PC-3 (cell line): ENCODE measurements around the gene ATF1. TPM values are rescaled to one million over a fixed set of nuclear protein-coding genes. Genes with fewer than 3 reads are reported as not detected.

Experiments
- ATAC-seq: fragments of 200-7000 bp; cut with Tn5 transposase; 2 replicates; pipeline ENCODE4 v1.9.1; 2020; ENCODE audit warnings: mild to moderate bottlenecking, moderate library complexity
- BruUV-seq: library from RNA; stranded (reverse); fragments of 400-500 nt; replicated peaks from 2 replicates; lab custom pipeline; 2021; lab: Mats Ljungman, UMichigan
- CTCF ChIA-PET: fragments of 300-600 bp; sonication (Branson Sonifier 250); formaldehyde crosslinking; loops from one replicate; lab custom pipeline; 2022; ENCODE audit warnings: antibody characterized with exemption; lab: Charles Lee
- POLR2A ChIA-PET: fragments of 300-600 bp; sonication (Branson Sonifier 250); formaldehyde crosslinking; loops from one replicate; lab custom pipeline; 2022; ENCODE audit warnings: antibody characterized with exemption; ENCODE audit not compliant: unreplicated experiment; lab: Charles Lee
- DNase-seq: peaks from one replicate; pipeline ENCODE4 v3.0.0-alpha.2; 2015
- H2AFZ ChIP-seq: fragments of 300-600 bp; sonication (generic); 2 replicates; pipeline ENCODE4 v1.6.0; 2016; ENCODE audit warnings: antibody characterized with exemption, low read length
- H3F3A ChIP-seq: fragments of 300-600 bp; sonication (generic); one replicate; pipeline ENCODE4 v1.6.0; 2017; ENCODE audit warnings: antibody characterized with exemption, low read length, control low read depth, mild to moderate bottlenecking; ENCODE audit not compliant: unreplicated experiment
- H3K27ac ChIP-seq: fragments of 300-600 bp; sonication (generic); 2 replicates; pipeline ENCODE4 v1.5.1; 2016; ENCODE audit warnings: mild to moderate bottlenecking, low read length
- H3K27me3 ChIP-seq: fragments of 300-600 bp; sonication (generic); 2 replicates; pipeline ENCODE4 v1.6.1; 2016; ENCODE audit warnings: low read length, mixed read lengths
- H3K36me3 ChIP-seq: fragments of 300-600 bp; sonication (generic); 2 replicates; pipeline ENCODE4 v1.6.1; 2016; ENCODE audit warnings: low read depth, mixed run types, low read length, mixed read lengths
- H3K4me1 ChIP-seq: fragments of 300-600 bp; sonication (generic); 2 replicates; pipeline ENCODE4 v1.5.1; 2016; ENCODE audit warnings: low read length; ENCODE audit not compliant: insufficient read depth
- H3K4me2 ChIP-seq: fragments of 300-600 bp; sonication (generic); 2 replicates; pipeline ENCODE4 v1.6.0; 2016; ENCODE audit warnings: low read length
- H3K4me3 ChIP-seq: fragments of 300-600 bp; sonication (generic); 2 replicates; pipeline ENCODE4 v1.5.1; 2016; ENCODE audit warnings: mild to moderate bottlenecking, low read length, mixed read lengths
- H3K79me2 ChIP-seq: fragments of 300-600 bp; sonication (generic); 2 replicates; pipeline ENCODE4 v1.6.1; 2017; ENCODE audit warnings: low read length, mixed read lengths
- H3K9ac ChIP-seq: fragments of 300-600 bp; sonication (generic); 2 replicates; pipeline ENCODE4 v1.6.0; 2016; ENCODE audit warnings: mild to moderate bottlenecking, low read length
- H3K9me2 ChIP-seq: fragments of 300-600 bp; sonication (generic); replicated peaks from 2 replicates; pipeline ENCODE4 v1.6.1; 2016; ENCODE audit warnings: mixed run types, low read length, mixed read lengths
- H3K9me3 ChIP-seq: fragments of 300-600 bp; sonication (generic); 2 replicates; pipeline ENCODE4 v1.6.1; 2016; ENCODE audit warnings: low read length, mixed read lengths
- H4K20me1 ChIP-seq: fragments of 300-600 bp; sonication (generic); 2 replicates; pipeline ENCODE4 v1.6.1; 2016; ENCODE audit warnings: low read length, mixed read lengths
- EZH2 ChIP-seq: fragments of 300-600 bp; sonication (generic); IDR thresholded peaks from one replicate; pipeline ENCODE4 v1.6.1; 2017; ENCODE audit warnings: antibody characterized with exemption, mild to moderate bottlenecking, low read length; ENCODE audit not compliant: unreplicated experiment
- EZH2phosphoT487 ChIP-seq: fragments of 300-600 bp; sonication (generic); IDR thresholded peaks from 2 replicates; pipeline ENCODE4 v1.6.1; 2018; ENCODE audit warnings: mild to moderate bottlenecking, antibody characterized with exemption, low read length, borderline replicate concordance
- intact Hi-C: fragments of 100-400 bp; cut with micrococcal nuclease; formaldehyde crosslinking; loops from 2 replicates; pipeline ENCODE4 v1.9.0; 2023
- total RNA-seq: library from RNA; depleted of rRNA; stranded (reverse); fragments of >200 nt; gene quantifications from 2 replicates; pipeline ENCODE4 v1.2.3, GENCODE V29; 2014
- TF ChIP-seq, protein P1 (sequence below): fragments of 300-600 bp; sonication (generic); conservative IDR thresholded peaks from 2 replicates; pipeline ENCODE4 v1.5.1; 2017; ENCODE audit warnings: antibody characterized with exemption, low read depth, mild to moderate bottlenecking, low read length

Gene ATF1
- total RNA-seq, 1 experiment from 2014 or later, result 67.2 TPM

DNA sequence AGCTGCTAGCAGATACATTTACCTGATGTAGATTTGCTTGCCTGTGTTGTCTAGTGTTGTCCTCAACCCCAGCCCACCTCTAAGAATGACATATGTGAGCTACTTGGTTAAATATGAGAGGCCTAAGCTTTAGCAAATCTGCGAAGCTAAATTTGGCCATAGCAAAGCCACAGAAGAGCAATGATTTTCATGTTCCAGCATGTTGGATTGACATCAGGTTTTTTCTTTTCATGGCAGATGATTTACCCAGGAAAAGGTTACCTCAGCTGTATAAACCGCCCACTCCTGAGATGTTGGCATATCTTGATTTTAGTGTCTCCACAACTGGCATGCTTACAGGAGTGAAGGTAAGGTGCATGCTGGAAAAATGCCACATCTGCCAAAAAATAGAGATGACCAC, 36.4 kb upstream of the ATF1 start:
- intact Hi-C loops, result no loop called here
- POLR2A ChIA-PET, result no interaction called here
- Histone ChIP-seq H3K9me3 (no peaks in the 10 kb centered on the region), H3K36me3 (peaks cover 65% of the 10 kb centered on the region), H3K4me2 (no peak overlapping the region), H4K20me1 (no peaks in the 10 kb centered on the region), H2AFZ (no peak overlapping the region), H3K9ac (no peak overlapping the region), H3K4me3 (no peak overlapping the region), H3F3A (no peaks in the 10 kb centered on the region), H3K27ac (no peak overlapping the region), H3K4me1 (peaks cover 7% of the 10 kb centered on the region), H3K9me2 (no peaks in the 10 kb centered on the region), H3K27me3 (no peaks in the 10 kb centered on the region), H3K79me2 (no peaks in the 10 kb centered on the region)
- no TSS peak for BruUV-seq
- no peak for DNase-seq
- ATAC-seq, result no peak
- CTCF ChIA-PET, result no interaction called here
- TF ChIP-seq EZH2, result no peak
- TF ChIP-seq, protein P1, sequence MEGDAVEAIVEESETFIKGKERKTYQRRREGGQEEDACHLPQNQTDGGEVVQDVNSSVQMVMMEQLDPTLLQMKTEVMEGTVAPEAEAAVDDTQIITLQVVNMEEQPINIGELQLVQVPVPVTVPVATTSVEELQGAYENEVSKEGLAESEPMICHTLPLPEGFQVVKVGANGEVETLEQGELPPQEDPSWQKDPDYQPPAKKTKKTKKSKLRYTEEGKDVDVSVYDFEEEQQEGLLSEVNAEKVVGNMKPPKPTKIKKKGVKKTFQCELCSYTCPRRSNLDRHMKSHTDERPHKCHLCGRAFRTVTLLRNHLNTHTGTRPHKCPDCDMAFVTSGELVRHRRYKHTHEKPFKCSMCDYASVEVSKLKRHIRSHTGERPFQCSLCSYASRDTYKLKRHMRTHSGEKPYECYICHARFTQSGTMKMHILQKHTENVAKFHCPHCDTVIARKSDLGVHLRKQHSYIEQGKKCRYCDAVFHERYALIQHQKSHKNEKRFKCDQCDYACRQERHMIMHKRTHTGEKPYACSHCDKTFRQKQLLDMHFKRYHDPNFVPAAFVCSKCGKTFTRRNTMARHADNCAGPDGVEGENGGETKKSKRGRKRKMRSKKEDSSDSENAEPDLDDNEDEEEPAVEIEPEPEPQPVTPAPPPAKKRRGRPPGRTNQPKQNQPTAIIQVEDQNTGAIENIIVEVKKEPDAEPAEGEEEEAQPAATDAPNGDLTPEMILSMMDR, result no peak
- no peak for TF ChIP-seq EZH2phosphoT487

DNA sequence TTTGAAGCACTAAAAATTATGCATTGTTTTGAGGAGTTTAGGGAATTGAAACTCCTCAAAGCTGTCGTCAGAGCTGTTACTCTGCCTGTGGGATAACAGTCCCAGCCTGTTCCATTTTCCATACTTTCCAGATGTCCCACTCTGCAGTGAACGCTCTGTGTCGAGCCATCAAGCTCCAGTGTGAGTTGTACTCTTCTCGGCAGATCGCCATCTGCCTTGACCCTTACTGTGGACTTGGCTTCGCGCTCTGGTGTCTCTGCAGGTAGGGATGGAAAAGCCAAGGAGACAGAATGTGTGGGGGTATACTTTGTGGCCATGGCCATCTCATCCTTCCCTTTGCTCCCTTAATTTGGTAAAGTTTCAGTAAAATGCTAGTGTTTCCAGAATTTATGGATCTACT, 35.5 kb upstream of the ATF1 start:
- Histone ChIP-seq H3K36me3 (peaks cover 60% of the 10 kb centered on the region), H2AFZ (no peak overlapping the region), H3K4me1 (peaks cover 16% of the 10 kb centered on the region), H3K27ac (no peak overlapping the region), H3K4me3 (no peak overlapping the region), H3K9me2 (no peaks in the 10 kb centered on the region), H3K9ac (no peak overlapping the region), H3K4me2 (no peak overlapping the region), H4K20me1 (no peaks in the 10 kb centered on the region), H3K79me2 (no peaks in the 10 kb centered on the region), H3K27me3 (no peaks in the 10 kb centered on the region), H3F3A (no peaks in the 10 kb centered on the region), H3K9me3 (no peaks in the 10 kb centered on the region)
- DNase-seq (no peak), ATAC-seq (no peak)
- intact Hi-C loops, result no loop called here
- POLR2A ChIA-PET, result no interaction called here
- TF ChIP-seq, protein P1, result no peak
- TF ChIP-seq EZH2phosphoT487, result no peak
- TF ChIP-seq EZH2, result no peak
- BruUV-seq, result no TSS peak
- CTCF ChIA-PET, result no interaction called here

DNA sequence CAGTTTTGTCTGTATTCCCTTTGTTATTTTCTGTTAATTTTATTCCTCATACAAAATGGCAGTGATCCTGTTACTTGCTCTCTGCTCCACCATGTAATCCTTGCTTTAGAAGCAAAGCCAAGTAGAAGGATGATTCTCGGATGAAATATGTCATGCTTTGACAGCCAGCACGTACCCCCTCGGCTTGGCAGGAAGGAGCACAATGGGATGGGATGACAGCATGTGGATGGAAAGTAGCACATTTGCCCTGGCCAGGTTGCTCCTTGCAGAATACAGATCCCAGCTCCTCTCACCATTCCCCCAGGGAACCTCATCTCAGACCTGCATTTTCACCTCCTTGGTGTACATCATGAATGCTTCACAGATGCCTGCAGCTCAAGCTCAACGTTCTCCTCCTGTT, 35.1 kb upstream of the ATF1 start:
- no TSS peak for BruUV-seq
- H3K27me3 ChIP-seq, result no peaks in the 10 kb centered on the region
- no peak for ATAC-seq
- H3K36me3 ChIP-seq, result peaks cover 61% of the 10 kb centered on the region
- H3K79me2 ChIP-seq, result no peaks in the 10 kb centered on the region
- H3K9ac ChIP-seq, result no peak overlapping the region
- H3K27ac ChIP-seq, result no peak overlapping the region
- POLR2A ChIA-PET, result no interaction called here
- peaks cover 17% of the 10 kb centered on the region for H3K4me1 ChIP-seq
- no peak overlapping the region for H3K4me2 ChIP-seq
- DNase-seq, result no peak
- intact Hi-C loops, result no loop called here
- no peaks in the 10 kb centered on the region for H4K20me1 ChIP-seq
- CTCF ChIA-PET, result no interaction called here
- TF ChIP-seq EZH2phosphoT487, result no peak
- TF ChIP-seq, protein P1, result no peak
- TF ChIP-seq EZH2, result no peak
- no peaks in the 10 kb centered on the region for H3K9me2 ChIP-seq
- no peaks in the 10 kb centered on the region for H3F3A ChIP-seq
- no peak overlapping the region for H2AFZ ChIP-seq
- H3K9me3 ChIP-seq, result no peaks in the 10 kb centered on the region
- no peak overlapping the region for H3K4me3 ChIP-seq
